Measurements from ENCODE around the gene RAD51B.

RAD51B gene

GRCh38 chr14:67908052-67908754, 88.6 kb downstream of the RAD51B start:
- DNase-seq, result no peak

GRCh38 chr14:67911562-67911961, 92.0 kb downstream of the RAD51B start:
- no peak for DNase-seq

- no peak for DNase-seq
These were observed 96.9 kb downstream of the RAD51B start for GRCh38 chr14:67916430-67916829.

GRCh38 chr14:67917006-67917405, 97.4 kb downstream of the RAD51B start:
- no peak for DNase-seq

GRCh38 chr14:67918838-67919237, 99.3 kb downstream of the RAD51B start:
- DNase-seq, result no peak

GRCh38 chr14:67919259-67920032, 99.9 kb downstream of the RAD51B start:
- DNase-seq, result no peak

- no peak for DNase-seq
These were observed 107.2 kb downstream of the RAD51B start for GRCh38 chr14:67926821-67927220.

- no peak for DNase-seq
These were observed 107.7 kb downstream of the RAD51B start for GRCh38 chr14:67927244-67927643.

GRCh38 chr14:67928375-67928774, 108.8 kb downstream of the RAD51B start:
- no peak for DNase-seq

GRCh38 chr14:67932708-67933246, 113.2 kb downstream of the RAD51B start:
- DNase-seq, result no peak

GRCh38 chr14:67933266-67933665, 113.7 kb downstream of the RAD51B start:
- DNase-seq, result no peak

- peak; percentile 58 for DNase-seq
These were observed 114.5 kb downstream of the RAD51B start for GRCh38 chr14:67934087-67934486.

GRCh38 chr14:67934862-67935261, 115.3 kb downstream of the RAD51B start:
- DNase-seq, result no peak

GRCh38 chr14:67935371-67935770, 115.8 kb downstream of the RAD51B start:
- no peak for DNase-seq

GRCh38 chr14:67938071-67938470, 118.5 kb downstream of the RAD51B start:
- no peak for DNase-seq

GRCh38 chr14:67940486-67941455, 121.2 kb downstream of the RAD51B start:
- DNase-seq, result no peak

GRCh38 chr14:67941456-67942018, 122.0 kb downstream of the RAD51B start:
- DNase-seq, result no peak

GRCh38 chr14:67942080-67942710, 122.6 kb downstream of the RAD51B start:
- DNase-seq, result no peak

GRCh38 chr14:67943947-67944346, 124.4 kb downstream of the RAD51B start:
- peak; percentile 71 for DNase-seq

- no peak for DNase-seq
These were observed 125.0 kb downstream of the RAD51B start for GRCh38 chr14:67944605-67945004.

- no peak for DNase-seq
These were observed 130.2 kb downstream of the RAD51B start for GRCh38 chr14:67949771-67950170.

GRCh38 chr14:67950386-67950785, 130.8 kb downstream of the RAD51B start:
- no peak for DNase-seq

Data from CD4-positive, alpha-beta T cell treated with Interleukin-21 for 1 hour (primary cell).